ENCODE data around the gene APOB.

- TF ChIP-seq POLR2A (IDR thresholded peaks at IDR 0.05; ENCODE audit: low read length) (no peak), GATA1 (IDR thresholded peaks at IDR 0.05; ENCODE audit: low read depth, low read length) (no peak)
Observed at GRCh38 chr2:21023419-21024181, 20.3 kb downstream of the APOB start.
